T-helper 1 cell treated with Interleukin-12 subunit alpha and Interleukin-12 subunit beta and Interleukin-4 antibody, amounts not matched to agents 30 μg/mL and 1 μg/mL, for 36 hours (primary cell): ENCODE results near the gene ME1.

Experiments
- H3K27ac Mint-ChIP-seq: one replicate; pipeline ENCODE4 v1.8.0; 2021; ENCODE audit warnings: mild to moderate bottlenecking, mixed read lengths
- H3K27me3 Mint-ChIP-seq: one replicate; pipeline ENCODE4 v1.8.0; 2021; ENCODE audit warnings: low read depth, mixed read lengths
- H3K36me3 Mint-ChIP-seq: one replicate; pipeline ENCODE4 v1.8.0; 2021; ENCODE audit warnings: low read depth, mixed read lengths
- H3K4me1 Mint-ChIP-seq: one replicate; pipeline ENCODE4 v1.8.0; 2021; ENCODE audit warnings: low read depth, mixed read lengths
- H3K4me3 Mint-ChIP-seq: one replicate; pipeline ENCODE4 v1.8.0; 2021; ENCODE audit warnings: mild to moderate bottlenecking, moderate library complexity, mixed read lengths
- H3K9me3 Mint-ChIP-seq: one replicate; pipeline ENCODE4 v1.8.0; 2021; ENCODE audit warnings: mixed read lengths

The ME1 gene

DNA sequence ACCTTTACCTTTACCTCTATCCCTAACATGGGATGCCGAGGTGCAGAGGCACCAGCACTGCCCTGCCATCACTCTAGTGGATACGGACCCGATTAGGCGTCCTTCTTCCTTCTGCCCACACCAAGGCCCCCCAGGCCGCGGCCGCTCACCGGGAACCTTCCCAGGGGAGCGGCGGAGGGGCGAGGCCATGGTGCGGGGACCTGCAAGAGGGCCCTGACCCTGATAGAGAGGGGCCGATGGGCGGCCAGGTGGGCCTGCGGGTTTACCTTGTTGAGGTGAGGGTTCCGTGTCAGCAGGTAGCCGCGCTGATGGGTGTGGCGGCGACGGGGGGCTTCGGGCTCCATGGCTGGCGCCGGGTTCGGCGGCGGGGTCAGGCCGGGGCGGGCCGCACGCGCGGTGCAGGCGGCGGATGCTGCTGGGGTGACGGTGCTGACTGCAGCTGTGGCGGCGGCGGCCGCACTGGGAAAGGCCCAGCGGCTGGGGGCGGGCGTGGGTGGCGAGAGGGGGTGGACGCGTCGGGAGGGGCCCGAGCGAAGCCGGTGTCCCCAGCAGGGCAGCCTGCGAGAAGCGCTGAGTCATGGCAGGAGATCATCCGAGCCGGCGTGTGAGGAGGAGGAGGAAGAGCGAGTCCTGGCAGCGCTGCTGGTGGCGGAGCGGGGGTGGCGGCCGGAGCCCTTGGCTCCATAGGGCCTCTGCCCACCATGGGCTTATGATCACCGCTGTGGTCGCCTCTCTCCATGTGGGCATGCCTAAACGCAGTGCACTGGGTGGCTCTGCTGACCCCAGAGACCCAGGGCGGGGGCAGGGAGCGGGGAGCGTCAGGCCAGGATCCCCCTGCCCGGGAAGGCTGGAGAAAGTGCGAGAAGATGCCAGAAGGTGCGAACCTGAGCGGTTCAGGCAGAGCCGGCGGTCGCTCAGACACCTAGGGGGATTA is at the start of gene ME1:
Gene ME1 (minus strand): TSS at position 441 of the 934 bp plus-strand sequence. CDS start 97 bp downstream, at position 344.
- Mint-ChIP-seq H3K4me3 (no peak within 1 kb of the TSS), H3K4me1 (no peaks in the 10 kb centered on the region), H3K27ac (no peak within 1 kb of the TSS), H3K27me3 (peaks cover 30% of the 10 kb centered on the region), H3K9me3 (no peaks in the 10 kb centered on the region), H3K36me3 (peaks cover 2% of the 10 kb centered on the region)

DNA sequence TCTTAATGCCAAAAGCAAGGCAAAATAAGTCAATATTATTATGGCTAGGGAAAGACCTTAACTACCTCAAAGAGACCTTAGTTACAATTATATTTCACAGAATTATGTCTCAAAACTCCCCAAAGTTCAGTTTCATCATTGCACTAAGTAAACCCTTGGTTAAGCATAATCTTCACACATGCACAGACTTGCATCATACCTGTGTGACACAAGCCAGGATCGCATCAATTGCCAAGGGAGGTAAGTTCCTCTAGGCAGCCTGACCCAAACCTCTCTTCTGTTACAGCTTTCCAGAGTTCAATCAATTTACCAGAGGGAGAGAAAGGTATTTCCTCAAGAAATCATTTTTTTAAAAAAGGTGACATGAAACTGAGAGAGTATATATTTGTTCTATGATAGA is 49.6 kb upstream of the ME1 start:
- H3K4me3 Mint-ChIP-seq: no peak overlapping the region
- H3K27ac Mint-ChIP-seq: no peak overlapping the region
- H3K27me3 Mint-ChIP-seq: no peaks in the 10 kb centered on the region
- H3K9me3 Mint-ChIP-seq: no peaks in the 10 kb centered on the region
- no peaks in the 10 kb centered on the region for H3K36me3 Mint-ChIP-seq
- no peaks in the 10 kb centered on the region for H3K4me1 Mint-ChIP-seq

DNA sequence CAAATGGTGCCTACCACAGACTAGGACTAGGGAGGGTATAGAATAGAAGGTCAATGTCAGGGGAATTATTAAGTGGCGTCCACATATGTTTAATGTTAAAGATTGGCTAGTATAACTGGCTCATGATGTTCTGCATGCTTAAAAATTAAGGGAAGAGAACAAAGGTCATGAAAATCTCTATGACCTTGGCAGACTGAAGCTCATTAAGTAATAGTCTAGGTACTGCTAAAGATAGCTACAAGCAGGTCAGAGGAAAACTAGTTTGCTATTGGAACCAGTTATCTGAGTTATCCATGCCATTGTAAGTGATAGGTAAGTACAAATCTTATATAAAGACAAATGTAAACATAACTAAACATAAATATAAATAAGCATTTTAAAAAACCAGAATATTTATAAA is 48.5 kb upstream of the ME1 start:
- no peaks in the 10 kb centered on the region for H3K27me3 Mint-ChIP-seq
- no peaks in the 10 kb centered on the region for H3K9me3 Mint-ChIP-seq
- H3K4me3 Mint-ChIP-seq: no peak overlapping the region
- no peak overlapping the region for H3K27ac Mint-ChIP-seq
- no peaks in the 10 kb centered on the region for H3K36me3 Mint-ChIP-seq
- H3K4me1 Mint-ChIP-seq: no peaks in the 10 kb centered on the region

DNA sequence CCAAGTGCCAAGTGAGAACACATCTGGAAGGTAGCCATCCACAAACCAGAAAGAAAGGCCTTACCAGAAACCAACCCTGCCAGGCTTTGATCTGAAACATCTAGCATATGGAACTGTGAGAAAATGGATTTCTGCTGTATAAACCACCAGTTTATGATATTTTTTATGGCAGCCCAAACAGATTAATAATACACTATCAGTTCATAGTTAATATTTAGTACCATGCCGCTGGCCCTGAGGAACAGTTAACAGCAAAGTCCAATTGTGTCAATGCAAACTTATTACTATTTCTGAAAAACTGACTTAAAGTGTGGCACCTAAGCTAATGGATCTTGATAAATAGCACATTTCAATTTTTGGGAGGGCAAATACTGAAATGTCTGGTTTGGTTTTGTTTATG is 46.1 kb upstream of the ME1 start:
- H3K36me3 Mint-ChIP-seq: no peaks in the 10 kb centered on the region
- H3K27me3 Mint-ChIP-seq: no peaks in the 10 kb centered on the region
- no peaks in the 10 kb centered on the region for H3K9me3 Mint-ChIP-seq
- no peak overlapping the region for H3K27ac Mint-ChIP-seq
- H3K4me3 Mint-ChIP-seq: no peak overlapping the region
- H3K4me1 Mint-ChIP-seq: no peaks in the 10 kb centered on the region

DNA sequence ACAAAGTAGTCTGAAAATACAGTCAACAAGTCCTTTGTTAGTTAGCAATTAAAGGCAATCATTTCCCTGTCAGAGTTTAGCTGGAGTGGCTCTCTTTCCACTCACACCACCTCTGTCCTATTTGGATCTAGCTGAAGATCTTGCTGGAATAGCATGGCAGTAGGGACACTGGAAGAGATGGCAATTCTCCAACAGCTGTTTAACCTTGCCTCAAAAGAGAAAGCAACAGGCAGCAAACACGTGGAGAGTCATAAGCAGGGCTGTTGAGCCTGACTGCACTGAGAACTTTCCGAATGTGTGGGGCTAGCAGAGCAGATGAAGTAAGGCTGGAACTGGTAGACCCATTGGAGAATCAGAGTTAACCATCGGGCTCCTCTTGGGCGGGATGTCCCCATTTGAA is 43.5 kb upstream of the ME1 start:
- H3K9me3 Mint-ChIP-seq: no peaks in the 10 kb centered on the region
- no peaks in the 10 kb centered on the region for H3K4me1 Mint-ChIP-seq
- no peaks in the 10 kb centered on the region for H3K36me3 Mint-ChIP-seq
- no peak overlapping the region for H3K4me3 Mint-ChIP-seq
- no peak overlapping the region for H3K27ac Mint-ChIP-seq
- H3K27me3 Mint-ChIP-seq: no peaks in the 10 kb centered on the region

DNA sequence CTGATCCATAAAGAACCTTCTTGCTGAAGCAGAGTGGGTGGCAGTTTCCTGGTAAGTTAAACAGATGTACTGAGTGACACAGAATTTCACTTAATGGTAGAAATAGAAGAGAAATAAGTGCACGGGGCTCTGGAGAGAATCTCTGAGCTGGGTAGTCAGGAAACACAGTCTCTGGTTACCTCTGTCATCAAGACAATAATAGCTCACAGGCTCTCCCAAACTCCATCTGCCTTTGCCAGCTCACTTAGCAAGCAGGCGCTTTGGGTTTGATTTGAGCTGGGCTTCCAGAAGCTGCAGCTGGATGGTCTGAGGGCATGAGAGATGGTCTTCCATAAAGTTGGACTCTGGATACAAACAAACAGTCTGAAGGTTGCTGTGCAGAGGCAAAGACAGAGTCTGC is 41.9 kb upstream of the ME1 start:
- no peaks in the 10 kb centered on the region for H3K36me3 Mint-ChIP-seq

DNA sequence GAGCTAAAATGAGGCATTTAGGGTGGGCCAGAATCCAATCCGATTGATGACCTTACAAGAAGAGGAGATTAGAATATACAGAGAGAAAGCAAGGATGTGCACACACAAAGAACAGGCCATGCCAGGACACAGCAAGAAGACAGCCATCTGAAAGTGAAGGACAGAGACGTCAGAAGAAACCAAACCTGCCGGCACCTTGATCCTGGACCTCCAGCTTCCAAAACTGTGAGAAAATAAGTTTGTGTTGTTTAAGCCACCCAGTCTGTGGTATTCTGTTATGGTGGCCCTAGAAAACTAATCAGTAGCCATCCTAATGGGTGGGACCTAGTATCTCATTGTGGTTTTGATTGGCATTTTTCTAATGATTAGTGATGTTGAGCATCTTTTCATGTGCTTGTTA is 39.7 kb upstream of the ME1 start:
- no peaks in the 10 kb centered on the region for H3K9me3 Mint-ChIP-seq
- no peak overlapping the region for H3K4me3 Mint-ChIP-seq
- H3K36me3 Mint-ChIP-seq: no peaks in the 10 kb centered on the region
- H3K27ac Mint-ChIP-seq: no peak overlapping the region
- H3K27me3 Mint-ChIP-seq: no peaks in the 10 kb centered on the region
- H3K4me1 Mint-ChIP-seq: no peaks in the 10 kb centered on the region

More for the DNA sequence above, 41.9 kb upstream of the ME1 start:
- Mint-ChIP-seq H3K4me3 (no peak overlapping the region), H3K27ac (no peak overlapping the region), H3K27me3 (no peaks in the 10 kb centered on the region), H3K9me3 (no peaks in the 10 kb centered on the region), H3K4me1 (no peaks in the 10 kb centered on the region)

DNA sequence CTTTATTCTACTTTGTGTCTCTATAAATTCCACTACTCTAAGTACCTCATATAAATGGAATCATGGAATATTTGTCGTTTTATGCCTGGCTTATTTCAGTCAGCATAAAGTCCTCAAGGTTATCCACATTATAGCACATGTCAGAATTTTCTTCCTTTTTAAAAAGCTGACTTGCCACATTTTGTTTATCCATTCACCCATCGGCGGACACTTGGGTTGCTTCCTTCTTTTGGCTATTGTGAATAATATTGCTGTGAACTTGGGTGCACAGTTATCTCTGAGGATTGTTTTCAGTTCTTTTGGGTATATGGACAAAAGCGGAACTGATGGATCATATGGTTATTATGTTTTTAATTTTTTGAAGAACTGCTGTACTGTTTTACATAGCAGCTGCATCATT is 39.1 kb upstream of the ME1 start:
- H3K4me3 Mint-ChIP-seq: no peak overlapping the region
- no peaks in the 10 kb centered on the region for H3K9me3 Mint-ChIP-seq
- no peaks in the 10 kb centered on the region for H3K36me3 Mint-ChIP-seq
- no peaks in the 10 kb centered on the region for H3K27me3 Mint-ChIP-seq
- H3K27ac Mint-ChIP-seq: no peak overlapping the region
- H3K4me1 Mint-ChIP-seq: no peaks in the 10 kb centered on the region

DNA sequence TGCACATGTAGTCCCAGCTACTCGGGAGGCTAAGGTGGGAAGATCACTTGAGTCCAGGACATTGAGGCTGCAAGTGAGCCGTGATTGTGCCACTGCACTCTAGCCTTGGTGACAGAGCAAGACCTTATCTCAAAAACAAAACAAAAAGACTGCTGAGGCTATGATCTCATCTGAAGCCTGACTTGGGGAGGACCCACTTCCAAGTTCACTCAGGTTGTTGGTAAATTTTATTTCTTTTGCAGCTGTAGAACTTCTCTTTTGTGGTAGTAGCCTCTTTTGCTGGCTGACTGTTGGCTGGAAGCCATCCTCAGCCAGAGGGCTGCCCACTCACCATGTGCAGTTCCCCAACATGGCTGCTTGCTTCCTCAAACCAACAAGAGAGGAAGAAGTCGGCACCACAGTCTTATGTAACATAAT is 36.8 kb upstream of the ME1 start:
- no peaks in the 10 kb centered on the region for H3K27me3 Mint-ChIP-seq
- H3K36me3 Mint-ChIP-seq: no peaks in the 10 kb centered on the region
- no peaks in the 10 kb centered on the region for H3K9me3 Mint-ChIP-seq
- H3K27ac Mint-ChIP-seq: no peak overlapping the region
- H3K4me1 Mint-ChIP-seq: no peaks in the 10 kb centered on the region
- no peak overlapping the region for H3K4me3 Mint-ChIP-seq

DNA sequence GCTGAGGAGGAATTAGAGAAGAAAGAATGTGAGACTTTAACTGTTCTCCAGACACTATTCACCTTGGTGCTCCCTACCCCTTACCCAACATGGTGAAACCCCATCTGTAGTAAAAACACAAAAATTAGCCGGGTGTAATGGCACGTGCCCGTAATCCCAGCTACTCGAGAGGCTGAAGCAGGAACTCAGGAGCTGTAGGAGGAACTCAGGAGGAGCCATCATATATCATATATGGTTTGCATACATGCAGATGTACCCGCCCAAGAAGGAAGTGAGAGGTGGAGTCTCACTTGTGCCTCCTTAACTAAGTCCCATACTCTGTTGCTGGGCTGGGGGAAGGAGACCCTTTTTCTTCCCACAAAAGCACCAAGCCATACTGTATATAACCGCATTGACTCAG is 35.5 kb upstream of the ME1 start:
- Mint-ChIP-seq H3K36me3 (no peaks in the 10 kb centered on the region), H3K4me3 (no peak overlapping the region), H3K27ac (no peak overlapping the region), H3K27me3 (no peaks in the 10 kb centered on the region), H3K4me1 (no peaks in the 10 kb centered on the region), H3K9me3 (no peaks in the 10 kb centered on the region)

DNA sequence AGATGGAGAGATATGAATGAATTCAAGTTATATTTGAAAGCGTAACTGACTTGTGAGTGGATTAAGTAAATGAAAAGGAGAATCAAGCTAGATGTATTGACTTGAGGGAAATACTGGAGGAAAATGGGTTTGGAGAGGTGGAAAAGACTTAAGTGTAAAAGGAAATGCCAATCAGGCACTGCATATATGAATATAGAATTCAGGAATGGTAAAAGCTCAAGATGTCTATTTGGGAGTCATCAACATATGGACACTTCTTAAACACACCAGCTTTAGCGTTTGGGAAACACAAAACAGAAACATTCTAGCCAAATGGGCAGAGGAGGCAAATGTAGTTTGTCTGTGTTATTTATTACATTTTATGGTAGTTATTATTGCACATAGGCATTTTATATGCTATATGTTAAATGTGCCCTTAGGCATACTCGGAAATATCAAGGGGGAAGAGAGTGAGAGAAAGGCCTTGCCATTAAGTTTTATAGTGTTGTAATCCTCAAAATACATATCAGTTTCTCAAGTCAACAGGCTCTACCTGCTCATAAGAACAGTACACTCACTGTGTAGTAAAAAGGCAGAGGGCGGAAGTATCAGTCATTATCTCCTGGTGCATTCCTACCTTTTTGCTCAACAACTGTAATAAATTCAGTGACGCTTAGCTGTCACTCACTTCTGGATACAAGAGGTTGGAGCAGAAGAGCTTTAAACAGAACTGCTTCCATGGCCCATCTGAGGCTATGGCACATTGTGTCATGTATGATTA is 33.7 kb upstream of the ME1 start:
- H3K27ac Mint-ChIP-seq: no peak overlapping the region
- H3K27me3 Mint-ChIP-seq: no peaks in the 10 kb centered on the region
- no peaks in the 10 kb centered on the region for H3K36me3 Mint-ChIP-seq
- H3K9me3 Mint-ChIP-seq: no peaks in the 10 kb centered on the region
- peaks cover 2% of the 10 kb centered on the region for H3K4me1 Mint-ChIP-seq
- no peak overlapping the region for H3K4me3 Mint-ChIP-seq

DNA sequence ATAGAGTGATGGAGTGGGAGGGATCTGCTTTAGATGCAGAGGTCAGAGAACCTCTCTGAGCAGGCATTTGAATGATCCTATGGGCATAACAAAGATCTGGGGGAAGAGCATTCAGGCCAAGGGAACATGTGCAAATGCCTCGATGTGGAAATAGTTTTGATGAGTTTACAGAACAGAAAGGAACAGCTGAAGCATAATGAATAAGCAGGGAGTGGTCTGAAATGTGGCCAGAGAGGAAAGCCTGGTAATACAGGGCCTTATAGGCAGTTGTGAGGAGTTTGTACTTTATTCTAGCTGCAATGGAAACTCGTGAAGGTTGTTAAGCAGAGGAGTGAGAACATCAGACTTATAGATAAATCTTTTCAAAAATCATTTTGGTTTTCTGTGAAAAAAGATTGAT is 33.0 kb upstream of the ME1 start:
- Mint-ChIP-seq H3K4me1 (peaks cover 2% of the 10 kb centered on the region), H3K36me3 (no peaks in the 10 kb centered on the region), H3K27ac (no peak overlapping the region), H3K27me3 (no peaks in the 10 kb centered on the region), H3K9me3 (no peaks in the 10 kb centered on the region), H3K4me3 (no peak overlapping the region)

DNA sequence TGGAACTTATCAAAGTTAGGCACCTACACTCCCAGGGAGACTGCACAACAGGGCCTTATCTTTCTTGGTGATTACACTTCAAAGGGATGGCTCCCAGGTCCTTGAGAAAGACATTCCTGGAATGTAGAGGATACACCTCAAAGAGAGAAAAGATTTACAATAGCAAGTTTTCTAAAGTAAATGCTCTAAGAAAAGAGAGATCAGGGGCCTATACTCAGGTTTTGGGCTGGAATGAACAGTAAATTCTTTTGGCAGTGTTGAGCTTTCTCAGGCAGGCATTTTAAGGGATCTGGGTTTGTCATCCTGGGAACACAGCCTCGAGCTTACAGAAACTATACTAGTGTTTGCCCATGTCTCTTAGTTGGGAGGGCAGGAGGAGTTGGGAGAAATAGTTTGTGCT is 31.7 kb upstream of the ME1 start:
- Mint-ChIP-seq H3K27me3 (no peaks in the 10 kb centered on the region), H3K4me1 (peaks cover 2% of the 10 kb centered on the region), H3K27ac (no peak overlapping the region), H3K36me3 (no peaks in the 10 kb centered on the region), H3K4me3 (no peak overlapping the region), H3K9me3 (no peaks in the 10 kb centered on the region)

DNA sequence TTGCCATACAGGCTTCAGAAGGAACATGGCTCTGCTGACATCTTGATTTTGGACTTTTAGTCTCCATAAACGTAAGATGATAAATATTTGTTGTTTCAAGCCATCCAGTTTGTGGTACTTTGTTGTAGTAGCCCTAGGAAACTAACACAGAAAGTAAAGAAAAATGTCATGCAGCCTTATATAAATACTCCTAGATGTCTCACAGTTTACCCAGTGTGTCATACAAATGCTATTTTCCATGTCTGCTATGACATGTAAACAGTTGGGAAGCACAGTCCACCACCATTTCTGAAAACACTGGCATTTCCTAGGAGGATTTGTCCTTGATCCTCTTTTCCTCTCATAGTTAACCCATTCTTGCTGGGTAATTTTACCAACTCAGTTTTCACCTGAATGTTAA is 30.6 kb upstream of the ME1 start:
- no peaks in the 10 kb centered on the region for H3K36me3 Mint-ChIP-seq
- no peaks in the 10 kb centered on the region for H3K27me3 Mint-ChIP-seq
- no peaks in the 10 kb centered on the region for H3K9me3 Mint-ChIP-seq
- H3K27ac Mint-ChIP-seq: no peak overlapping the region
- H3K4me3 Mint-ChIP-seq: no peak overlapping the region
- H3K4me1 Mint-ChIP-seq: peaks cover 2% of the 10 kb centered on the region

DNA sequence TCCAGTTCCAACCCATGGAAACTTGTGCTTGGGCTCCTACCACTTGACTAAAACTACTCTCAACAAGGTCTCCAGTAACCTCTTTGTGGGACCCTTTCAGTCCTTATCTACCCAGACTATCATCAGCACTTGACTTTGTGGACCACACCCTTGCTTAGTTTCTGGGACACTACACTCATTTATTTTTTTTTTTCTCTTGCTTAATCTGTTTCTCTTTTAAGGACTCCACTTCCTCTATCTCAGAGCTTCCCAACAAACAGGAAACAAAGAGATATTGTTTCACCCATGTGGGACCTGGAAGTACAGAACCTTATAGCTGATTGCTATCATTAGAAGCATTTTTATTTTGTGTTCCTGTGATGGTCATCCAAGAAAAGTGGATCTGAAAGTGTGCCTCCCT is 28.8 kb upstream of the ME1 start:
- no peak overlapping the region for H3K27ac Mint-ChIP-seq
- no peak overlapping the region for H3K4me3 Mint-ChIP-seq
- H3K36me3 Mint-ChIP-seq: no peaks in the 10 kb centered on the region
- no peaks in the 10 kb centered on the region for H3K9me3 Mint-ChIP-seq
- peaks cover 2% of the 10 kb centered on the region for H3K4me1 Mint-ChIP-seq
- no peaks in the 10 kb centered on the region for H3K27me3 Mint-ChIP-seq
